Stimulated activated CD8-positive, alpha-beta memory T cell treated with anti-CD3 and anti-CD28 coated beads, Interleukin-2, amount 100 ng/mL, for 48 hours (primary cell): ENCODE measurements around the gene TMOD1.
"Not testable (repeated sequence)": the region's sequence is repeated elsewhere in the genome, so short reads cannot be mapped to it uniquely, and the experiment has no call there.

Experiments used
- DNase-seq, 2 donors: peaks; one replicate each; pipeline ENCODE4 v3.0.0-alpha.2; 2020; ENCODE audit warnings: low read depth in 2 of 2

Gene TMOD1

DNA sequence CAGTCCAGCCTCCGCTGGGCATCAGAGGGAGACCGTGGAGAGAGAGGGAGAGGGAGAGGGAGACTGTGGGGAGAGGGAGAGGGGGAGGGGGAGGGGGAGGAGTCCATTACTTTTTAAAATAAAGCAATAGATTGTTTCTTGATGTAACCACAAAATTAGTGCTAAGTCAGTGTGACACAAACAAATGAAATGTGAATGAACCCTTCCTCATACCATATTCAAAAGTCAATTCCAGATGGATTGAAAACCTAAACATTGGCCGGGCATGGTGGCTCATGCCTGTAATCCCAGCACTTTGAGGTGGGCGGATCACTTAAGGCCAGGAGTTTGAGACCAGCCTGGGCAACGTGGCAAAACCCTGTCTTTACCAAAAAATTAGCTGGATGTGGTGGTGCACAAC is 2.6 kb upstream of the TMOD1 start:
- DNase-seq: not testable (repeated sequence)

DNA sequence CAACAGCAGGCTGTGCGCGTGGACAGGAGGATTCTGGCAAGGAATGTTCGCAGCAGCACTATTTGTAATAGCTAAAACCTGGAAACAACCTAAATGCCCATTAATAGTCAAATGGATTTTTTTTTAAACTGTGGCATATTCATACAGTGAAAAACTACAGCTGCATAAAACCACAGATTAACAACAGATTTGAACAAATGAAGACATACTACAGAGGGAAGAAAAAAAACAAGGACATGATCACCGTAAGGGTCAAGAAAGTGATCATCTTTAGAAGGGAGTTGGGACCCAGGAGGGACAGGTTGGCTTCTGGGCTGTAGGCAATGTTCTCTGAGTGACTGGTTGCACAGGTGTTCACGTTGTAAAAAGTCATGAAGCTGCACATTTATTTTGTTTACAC is 1.2 kb upstream of the TMOD1 start:
- DNase-seq: no peak

DNA sequence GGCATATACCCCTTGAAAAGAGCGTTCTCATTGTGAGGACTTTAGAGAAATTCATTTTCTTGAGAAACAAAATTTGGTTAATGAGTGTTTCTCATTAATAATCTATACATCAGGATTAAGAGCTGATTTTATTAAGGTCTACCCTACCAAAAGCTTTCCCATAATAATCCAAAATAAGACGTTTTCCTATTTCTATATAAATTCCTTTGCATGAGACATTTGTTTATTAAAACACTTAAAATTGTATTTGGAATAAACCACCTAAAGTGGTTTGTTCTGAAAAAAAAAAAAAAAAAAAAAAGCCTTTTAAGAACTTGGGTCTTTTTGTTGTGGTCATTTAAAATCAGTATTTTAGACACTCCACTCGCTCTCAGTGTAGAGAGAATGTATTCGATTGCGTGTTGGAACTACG is 695 bp upstream of the TMOD1 start:
- no peak for DNase-seq

DNA sequence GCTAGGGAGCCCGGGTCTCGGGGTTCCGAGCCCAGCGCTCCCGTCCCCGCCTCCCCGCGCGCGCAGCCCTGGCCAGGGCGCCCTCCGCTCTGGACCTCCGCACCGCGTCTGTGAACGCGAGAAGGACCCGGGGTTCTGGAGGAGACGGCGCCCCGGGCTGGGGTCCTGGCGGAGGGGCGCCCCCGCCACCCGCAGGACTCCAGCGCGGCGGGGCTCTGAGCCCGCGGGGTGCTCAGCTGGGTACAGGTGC is 431 bp downstream of the TMOD1 start:
- no peak for DNase-seq

DNA sequence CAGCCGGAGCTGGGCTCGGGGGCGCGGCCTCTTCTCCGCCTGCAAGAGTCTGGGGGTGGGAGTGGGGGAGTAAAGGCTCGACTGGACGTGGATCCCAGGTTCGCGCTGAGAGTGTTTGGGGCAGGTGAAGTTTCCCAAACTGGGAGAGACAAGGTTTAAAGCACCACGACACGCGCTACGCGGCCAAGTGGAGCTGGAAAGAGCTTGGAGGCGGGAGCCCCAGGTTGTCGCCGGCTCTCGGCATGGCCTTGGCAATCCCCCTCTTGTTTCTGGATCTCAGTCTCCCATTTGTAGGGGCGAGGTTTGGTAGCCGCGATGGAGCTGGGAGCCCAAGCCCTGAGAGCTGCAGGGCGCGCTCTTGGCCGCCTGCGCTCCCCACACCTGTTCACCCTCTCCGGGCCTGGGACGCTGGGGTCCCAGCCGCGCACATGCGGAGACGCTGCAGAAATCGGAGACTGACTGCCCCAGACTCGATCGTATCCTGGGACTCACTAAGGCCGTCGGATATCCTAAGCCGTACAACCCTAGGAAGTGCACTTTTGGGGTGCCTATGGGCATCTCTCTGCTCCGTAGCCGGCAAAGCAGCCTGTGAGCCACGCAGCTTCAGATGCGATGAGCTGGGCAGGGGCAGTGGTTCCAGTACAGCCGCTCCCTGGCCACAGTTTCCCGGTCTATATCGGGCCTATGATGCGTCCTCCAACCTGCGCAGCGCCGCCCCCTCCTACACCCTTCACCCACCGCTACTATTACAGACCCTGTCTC is 937 bp downstream of the TMOD1 start:
- DNase-seq: no peak

DNA sequence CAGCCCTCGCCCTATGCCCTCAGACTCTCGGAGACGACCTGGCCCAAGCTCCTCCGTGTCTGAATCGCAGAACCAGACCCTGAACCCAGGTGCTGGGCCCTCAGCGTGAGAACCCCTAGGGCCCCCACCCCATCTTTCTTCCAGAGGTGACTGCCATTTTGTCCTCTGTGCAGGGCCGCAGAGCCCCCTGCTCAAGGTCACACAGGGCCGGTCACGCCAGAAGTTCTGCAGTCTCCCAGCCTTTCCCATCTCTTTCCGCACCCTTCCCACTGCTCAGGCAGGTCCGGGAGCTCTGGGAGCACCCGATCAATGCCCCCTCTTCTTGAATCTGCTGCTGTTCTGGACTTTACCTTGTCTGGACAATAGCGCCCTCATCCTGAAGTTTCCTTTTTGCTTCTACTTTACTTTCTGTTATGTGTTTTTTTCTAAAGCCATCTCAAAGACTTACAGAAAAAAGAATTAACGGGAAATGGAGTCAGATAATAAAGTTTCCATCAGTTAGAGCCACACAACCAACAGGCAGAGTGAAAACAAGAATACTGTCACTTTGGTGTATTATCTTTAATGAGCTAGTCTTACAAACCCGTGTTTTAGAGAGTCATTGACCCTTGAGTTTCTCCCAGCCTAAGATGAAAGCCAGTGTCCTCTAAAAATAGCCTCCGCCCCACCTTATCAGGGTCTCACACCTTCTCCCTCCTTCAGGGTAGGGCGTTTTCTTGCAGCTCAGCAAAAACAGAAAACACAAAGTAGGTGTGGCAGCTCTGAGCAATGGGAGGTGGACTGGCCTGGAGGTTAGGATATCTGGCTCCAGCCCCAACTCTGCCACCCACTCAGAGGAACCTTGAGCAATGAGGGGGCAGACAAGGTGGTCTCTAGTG is 1.8 kb downstream of the TMOD1 start:
- DNase-seq: no peak

DNA sequence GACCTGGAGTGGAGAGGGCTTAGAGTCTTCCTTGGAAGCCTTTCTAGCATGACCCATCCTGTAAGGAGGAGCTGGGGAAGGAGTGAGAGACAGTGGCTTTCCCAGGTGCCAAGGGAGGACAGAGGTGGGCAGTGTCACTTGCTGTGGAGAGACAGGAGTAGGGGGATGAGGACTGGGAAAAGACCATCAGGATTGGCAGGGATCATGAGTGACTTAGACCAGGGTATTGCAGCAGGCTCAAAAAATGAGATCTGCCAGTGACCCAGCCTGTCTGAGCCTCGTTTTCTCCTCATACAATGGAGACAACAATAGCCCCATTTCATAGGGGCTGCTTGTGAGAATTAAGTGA is 2.4 kb downstream of the TMOD1 start:
- DNase-seq: no peak

DNA sequence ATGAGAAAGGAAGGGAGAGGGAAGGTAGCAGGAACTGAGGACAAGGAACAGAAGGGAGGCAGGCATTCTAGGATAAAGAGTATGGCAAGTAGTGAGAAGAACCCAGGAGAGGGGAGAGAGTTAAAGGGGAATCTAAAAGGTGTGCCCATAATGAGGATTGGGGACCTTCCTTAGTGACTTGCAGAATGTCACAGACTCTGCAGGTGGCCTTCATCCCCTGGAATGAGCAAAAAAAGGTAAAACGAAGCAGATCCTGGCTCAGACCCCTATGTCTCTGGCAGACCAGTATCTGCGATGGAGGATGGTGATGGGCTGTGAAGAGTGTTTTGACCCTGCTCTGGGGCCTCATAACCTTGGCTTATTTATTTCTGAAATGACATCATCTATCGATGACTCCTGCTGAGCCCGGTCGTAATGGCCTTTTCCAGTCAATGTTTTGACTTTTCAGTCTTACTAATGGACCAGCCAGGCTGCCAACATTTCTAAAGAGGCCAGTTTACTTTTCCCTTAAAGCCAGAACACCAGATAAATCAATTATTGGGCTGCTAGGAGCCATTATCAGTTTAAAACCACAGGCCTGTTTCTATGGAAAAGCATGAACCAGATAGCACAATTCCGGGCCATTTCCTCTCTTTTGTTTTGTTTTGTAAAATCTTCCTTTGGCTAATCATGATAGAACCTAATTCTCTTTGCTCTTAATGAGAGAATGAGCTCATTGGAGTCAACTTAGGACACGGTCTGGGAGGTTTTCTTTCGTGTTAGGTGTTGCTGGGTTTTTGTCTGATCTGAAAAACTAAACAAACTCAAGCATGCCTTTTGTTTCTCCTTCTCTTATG is 3.1 kb downstream of the TMOD1 start:
- DNase-seq: no peak

DNA sequence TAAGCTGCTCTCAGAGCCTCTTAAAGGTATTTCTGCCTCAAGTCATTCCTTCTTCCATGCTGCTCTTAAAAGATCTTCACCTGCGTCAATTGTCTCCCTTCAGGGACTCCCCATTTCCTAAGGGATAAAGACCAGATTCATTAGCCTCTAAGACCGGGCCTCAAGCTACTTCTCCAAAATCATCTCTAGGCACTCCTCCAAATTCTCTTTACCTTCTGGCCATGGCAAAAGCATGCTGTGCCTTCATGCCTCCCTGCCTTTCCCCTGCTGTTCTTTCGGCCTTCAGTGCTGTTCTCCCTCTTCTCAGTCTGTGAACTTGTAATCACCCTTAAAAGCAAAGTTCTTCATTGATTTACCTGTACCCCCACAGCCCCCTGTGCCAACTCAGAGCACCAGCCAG is 4.4 kb downstream of the TMOD1 start:
- DNase-seq: no peak

DNA sequence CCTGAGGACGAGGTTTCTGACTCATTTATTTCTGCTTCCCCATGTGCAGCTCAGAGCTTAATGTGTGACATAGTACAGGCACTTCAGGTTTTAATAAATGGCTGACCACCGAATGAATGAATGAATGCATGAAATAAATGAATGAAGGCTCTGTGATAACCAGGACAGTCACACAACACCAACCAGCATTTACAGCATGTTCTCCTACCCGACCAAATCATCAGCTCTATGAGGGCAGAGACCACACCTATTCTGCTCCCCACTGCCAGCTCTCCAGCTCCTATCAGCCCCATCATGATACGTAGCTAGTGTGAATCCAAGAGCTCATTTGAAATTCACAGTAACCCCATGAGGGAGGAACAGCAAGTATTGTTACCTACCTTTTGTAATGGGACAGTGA is 4.8 kb downstream of the TMOD1 start:
- no peak for DNase-seq

DNA sequence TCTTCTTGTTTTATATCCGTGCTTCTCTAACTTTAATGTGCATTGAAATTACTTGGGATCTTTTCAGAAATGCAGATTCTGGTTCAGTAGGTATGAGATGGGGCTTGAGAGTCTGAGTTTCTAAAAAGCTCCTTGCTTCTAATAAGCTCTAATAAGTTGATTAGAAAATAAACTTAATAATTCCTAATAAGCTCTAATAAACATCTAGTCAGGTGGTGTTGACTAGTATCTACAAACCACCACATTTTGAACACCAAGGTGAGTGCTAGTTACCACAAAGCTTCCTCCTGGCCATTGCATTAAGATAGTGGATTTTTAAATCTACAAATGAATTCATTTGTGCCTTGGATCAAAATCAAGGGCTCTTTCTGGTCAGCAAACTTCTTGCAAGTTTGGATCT is 5.3 kb downstream of the TMOD1 start:
- DNase-seq: no peak

DNA sequence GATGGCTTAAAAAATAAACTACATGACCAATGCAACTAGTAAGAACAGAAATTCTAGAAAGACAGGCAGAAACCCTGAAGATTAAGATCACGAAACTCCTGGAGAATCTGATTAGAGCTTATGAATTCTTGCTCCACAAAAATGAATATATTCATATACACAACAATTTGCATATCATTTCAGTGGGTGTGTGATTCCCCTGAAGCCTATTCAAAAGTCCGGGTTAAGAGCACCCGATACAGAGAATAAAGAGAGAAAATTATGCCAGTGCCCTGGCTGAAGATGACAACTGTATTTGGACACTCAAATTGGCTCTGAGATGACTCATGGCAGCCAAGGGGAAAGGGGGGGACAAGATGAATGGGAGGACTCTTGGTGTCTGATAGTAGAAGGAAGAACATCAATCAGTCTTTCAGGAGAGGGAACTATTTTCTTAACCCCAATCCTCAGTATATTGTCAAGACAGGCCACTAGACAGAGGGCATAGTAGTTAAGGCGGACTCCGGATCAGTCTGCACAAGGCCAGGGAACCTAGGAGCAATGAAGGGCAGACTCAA is 6.0 kb downstream of the TMOD1 start:
- no peak for DNase-seq

DNA sequence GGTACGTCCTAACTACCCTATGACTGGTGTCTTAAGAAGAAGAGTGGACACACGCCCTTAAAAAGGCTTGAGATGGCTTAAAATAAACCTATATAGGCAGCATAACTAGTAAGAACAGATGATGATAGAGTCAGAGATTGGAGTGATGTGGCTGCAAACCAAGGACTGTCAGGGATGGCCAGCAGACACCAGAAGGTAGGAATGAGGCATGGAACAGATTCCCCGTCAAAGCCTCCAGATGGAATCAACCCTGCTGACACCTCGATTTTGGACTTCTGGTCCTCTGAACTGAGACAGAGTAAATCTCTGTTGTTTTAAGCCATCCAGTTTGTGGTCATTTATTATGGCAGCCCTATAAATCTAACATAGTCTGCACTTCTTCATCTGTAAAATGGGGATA is 7.4 kb downstream of the TMOD1 start:
- no peak for DNase-seq

DNA sequence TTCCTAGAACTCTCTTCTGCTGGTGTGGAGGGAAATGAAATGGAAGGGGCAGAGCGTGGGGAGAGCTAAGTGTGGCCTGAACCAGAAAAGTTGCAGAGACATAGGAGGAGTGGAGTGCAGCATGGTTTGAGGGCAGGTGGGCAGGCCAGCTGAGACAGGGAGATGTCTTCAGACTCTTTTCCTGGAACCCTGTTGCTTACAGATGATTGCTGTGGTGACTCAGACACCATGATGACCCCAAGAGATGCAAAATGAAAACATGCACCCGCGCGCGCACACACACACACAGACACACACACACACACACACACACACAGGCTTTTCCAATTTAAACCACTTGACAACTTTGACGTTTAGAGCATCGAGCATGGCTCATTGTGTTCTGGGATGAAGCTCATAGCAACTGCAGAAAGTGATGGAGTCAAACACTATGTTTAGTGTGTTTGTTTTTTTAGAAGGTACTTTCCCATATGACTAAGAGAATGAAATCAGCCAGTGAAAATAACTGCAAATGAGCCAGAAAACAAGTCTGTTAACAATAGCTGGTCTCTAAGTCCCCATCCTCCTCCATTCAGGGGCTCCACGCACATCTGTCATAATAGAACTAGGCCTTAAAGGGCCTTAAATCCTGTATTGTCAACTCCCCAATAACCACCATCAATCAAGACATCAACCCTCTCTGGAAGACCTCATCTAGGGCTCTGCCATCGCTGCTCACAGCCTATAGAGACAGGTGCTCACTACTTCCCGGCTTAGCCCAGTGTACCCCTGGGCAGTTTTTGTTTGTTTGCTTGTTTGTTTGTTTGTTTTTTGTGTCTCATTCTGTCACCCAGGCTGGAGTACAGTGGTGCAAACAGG is 9.6 kb downstream of the TMOD1 start:
- DNase-seq: no peak

DNA sequence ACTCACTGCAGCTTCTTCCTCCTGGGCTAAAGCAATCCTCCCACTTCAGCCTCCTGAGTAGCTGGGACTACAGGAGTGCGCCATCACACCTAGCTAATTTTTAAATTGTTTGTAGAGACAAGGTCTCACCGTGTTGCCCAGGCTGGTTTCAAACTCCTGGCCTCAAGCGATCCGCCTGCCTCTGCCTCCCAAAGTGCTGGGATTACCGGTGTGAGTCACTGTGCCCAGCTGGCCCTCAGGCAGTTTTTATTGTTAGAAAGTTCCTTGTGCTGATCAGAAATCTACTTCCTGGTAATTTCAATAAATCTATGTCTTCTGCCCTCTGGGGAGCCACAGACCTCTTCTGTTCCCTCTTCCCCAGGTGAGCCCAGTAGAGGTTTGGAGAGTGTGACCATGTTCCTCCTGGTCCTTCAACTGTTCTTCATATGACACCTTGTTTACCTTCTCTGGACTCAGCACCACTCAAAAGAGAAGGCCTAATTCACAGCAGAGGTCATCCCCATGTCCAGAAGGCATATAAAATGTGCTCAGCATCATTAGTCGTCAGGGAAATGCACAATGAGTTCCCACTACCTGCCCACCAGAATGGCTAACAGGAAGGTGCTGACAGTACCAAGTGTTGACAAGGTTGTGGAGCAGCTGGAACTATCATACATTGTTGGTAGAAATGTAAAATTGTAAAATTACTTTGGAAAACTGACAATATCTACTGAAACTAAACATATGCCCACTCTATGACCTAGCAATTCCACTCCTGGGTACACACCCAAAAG is 10.4 kb downstream of the TMOD1 start:
- no peak for DNase-seq

DNA sequence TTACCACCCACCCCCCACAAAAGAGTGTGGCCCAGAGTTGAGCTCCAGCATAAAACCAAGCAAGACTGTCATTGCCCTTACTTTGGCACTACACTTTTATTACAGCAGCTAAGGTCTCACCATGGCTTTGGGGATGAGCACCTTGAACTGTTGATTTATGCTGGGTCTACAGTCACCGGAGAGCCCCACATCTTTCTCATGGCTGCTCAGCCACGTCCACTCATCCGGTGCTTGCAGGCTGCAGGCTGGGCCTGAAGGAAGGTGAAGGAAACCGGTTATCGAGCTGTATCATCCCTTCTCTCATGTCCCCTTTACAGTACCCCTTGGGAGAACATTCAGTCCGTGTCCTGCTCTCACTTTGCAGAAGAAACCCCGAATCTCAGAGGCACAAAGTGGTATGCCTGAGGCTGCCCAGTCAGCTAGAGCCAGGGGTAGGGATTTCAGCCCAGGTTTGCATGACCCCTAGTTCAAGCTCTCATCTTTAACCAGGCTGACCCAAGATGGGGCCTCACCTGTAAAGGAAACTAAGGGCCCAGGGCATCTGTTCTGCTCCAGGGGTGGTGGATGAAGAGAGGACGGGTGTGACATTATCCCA is 11.6 kb downstream of the TMOD1 start:
- DNase-seq: no peak

DNA sequence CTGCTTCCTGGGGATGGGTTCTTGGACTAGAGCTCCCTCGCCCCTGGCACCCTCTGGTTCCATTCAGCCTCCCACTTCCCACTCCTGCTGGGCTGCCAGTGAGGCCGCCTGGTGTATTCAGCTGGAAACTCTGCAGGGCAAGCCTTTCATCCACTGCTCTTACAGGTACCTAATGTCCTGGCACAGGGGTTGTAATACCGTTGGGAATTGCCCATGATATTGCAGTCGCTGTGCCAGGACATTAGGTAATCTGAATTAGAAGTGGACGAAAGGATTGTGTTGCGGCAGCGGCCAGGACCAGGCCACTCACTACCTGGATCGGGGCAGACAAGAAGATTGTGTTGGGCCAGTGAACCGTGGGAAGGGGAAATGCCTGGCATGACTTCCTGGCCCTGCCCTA is 13.1 kb downstream of the TMOD1 start:
- DNase-seq: no peak

DNA sequence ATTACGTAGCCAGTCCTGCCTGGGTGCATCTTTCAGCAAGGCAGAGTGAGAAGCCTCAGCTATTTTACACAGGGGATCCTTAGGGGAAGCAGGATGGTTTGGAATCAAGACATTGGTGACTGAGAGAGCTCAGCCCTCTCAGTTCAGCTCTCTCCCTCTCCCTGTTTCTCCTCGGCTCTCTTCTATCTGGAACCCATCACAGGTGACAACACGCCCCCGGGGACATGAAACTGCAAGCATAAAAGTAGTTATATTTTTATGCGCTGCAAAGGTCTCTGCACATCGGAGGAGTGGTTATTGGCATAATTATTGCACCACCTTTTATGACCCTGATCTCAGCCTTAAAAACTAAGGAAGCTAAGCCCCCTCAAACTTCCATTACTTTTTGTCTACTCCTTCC is 14.2 kb downstream of the TMOD1 start:
- no peak for DNase-seq

DNA sequence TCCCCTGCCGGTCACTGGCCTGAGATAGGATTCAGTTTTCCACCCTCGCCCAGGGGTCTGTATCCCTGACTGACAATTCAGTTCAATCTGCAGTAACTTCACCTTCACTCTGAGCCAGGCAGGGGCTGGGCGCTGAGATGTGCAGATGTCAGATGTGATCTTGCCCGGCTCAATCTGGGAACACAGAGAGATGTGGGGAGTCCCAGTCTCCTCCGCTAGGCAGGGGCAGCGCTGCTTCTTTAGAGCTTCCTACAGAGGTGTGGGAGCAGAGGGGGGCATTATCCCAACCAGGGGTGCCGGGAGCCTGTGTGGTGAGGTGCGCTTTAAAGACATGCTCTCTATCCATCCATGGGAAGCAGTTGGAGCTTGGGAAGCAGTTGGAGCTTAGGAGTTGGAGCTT is 14.6 kb downstream of the TMOD1 start:
- no peak for DNase-seq

DNA sequence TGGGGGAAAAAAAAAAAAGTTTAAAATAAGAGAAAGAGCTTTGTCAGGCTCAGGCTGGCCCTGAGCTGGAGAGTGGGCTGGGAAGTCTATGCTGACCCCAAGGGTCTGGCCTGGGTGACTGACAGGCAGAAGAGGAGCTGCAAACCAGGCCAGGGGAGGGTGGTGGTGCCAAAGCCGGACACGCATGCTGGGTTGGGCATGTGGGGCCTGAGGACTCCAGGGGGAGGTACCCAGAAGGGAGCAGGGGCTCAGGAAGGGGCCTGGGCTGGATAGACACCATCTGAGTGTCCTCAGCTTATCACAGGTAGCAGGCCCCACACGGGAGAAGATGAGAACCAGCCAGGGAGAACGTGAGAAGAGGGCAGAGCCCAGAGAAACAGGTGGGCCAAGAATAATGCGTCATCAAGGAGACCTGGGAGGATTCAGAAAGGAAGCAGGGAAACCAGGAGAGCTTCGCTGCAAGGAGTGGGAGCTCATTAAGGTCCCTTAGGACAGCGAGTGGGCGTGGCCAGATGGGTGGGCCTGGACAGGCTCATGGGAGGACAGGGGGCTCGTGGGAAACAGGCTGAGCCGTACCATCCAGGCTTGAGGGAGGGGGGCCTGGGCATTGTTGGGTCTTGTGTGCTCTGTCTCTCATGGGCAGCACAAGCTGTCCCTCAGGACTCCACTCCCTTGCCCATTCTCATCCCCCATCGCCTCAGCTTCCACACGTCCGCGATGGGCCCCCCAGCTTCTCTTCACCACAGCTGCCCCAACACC is 16.0 kb downstream of the TMOD1 start:
- no peak for DNase-seq
